Stimulated activated CD8-positive, alpha-beta memory T cell treated with anti-CD3 and anti-CD28 coated beads, Interleukin-15, amount 100 ng/mL, for 24 hours (primary cell): ENCODE data around the gene PMIS2.
"Not testable (repeated sequence)": the region's sequence is repeated elsewhere in the genome, so short reads cannot be mapped to it uniquely, and the experiment has no call there.

ENCODE experiments used
- DNase-seq: peaks from one replicate; pipeline ENCODE4 v3.0.0-alpha.2; 2020; ENCODE audit warnings: low read depth

Gene PMIS2

GRCh38 chr19:35595026-35595425, 9.1 kb downstream of the PMIS2 start:
- not testable (repeated sequence) for DNase-seq

GRCh38 chr19:35595928-35596327, 10.0 kb downstream of the PMIS2 start:
- DNase-seq: no peak

- DNase-seq: no peak
Observed at GRCh38 chr19:35596366-35596999, 10.5 kb downstream of the PMIS2 start.

GRCh38 chr19:35601971-35602370, 16.0 kb downstream of the PMIS2 start:
- DNase-seq: no peak

- DNase-seq: not testable (repeated sequence)
Observed at GRCh38 chr19:35604436-35604835, 18.5 kb downstream of the PMIS2 start.

- not testable (repeated sequence) for DNase-seq
Observed at GRCh38 chr19:35607170-35607569, 21.2 kb downstream of the PMIS2 start.

- no peak for DNase-seq
Observed at GRCh38 chr19:35607661-35608060, 21.7 kb downstream of the PMIS2 start.

- DNase-seq: no peak
Observed at GRCh38 chr19:35608251-35608650, 22.3 kb downstream of the PMIS2 start.

- no peak for DNase-seq
Observed at GRCh38 chr19:35609851-35610353, 23.9 kb downstream of the PMIS2 start.

- no peak for DNase-seq
Observed at GRCh38 chr19:35612224-35612558, 26.2 kb downstream of the PMIS2 start.

GRCh38 chr19:35612559-35613321, 26.8 kb downstream of the PMIS2 start, which contains the start of gene HAUS5:
Gene HAUS5, plus strand, starts transcription at chr19:35612735. Its CDS starts 60 bp downstream, at chr19:35612795.
- peak; percentile 98 for DNase-seq

GRCh38 chr19:35613574-35613973, 27.6 kb downstream of the PMIS2 start:
- no peak for DNase-seq

- DNase-seq: no peak
Observed at GRCh38 chr19:35615036-35615435, 29.1 kb downstream of the PMIS2 start.

GRCh38 chr19:35618857-35619256, 32.9 kb downstream of the PMIS2 start:
- no peak for DNase-seq

- DNase-seq: no peak
Observed at GRCh38 chr19:35619290-35619923, 33.4 kb downstream of the PMIS2 start.

- no peak for DNase-seq
Observed at GRCh38 chr19:35620001-35620400, 34.0 kb downstream of the PMIS2 start.

GRCh38 chr19:35621708-35622107, 35.7 kb downstream of the PMIS2 start:
- no peak for DNase-seq

GRCh38 chr19:35622750-35623149, 36.8 kb downstream of the PMIS2 start:
- no peak for DNase-seq

- no peak for DNase-seq
Observed at GRCh38 chr19:35623327-35624010, 37.5 kb downstream of the PMIS2 start.

GRCh38 chr19:35628264-35628564, 42.2 kb downstream of the PMIS2 start:
- DNase-seq: no peak

- peak; percentile 96 for DNase-seq
Observed at GRCh38 chr19:35628565-35629331, 42.8 kb downstream of the PMIS2 start, which contains the start of gene RBM42. Gene RBM42, plus strand, starts transcription at chr19:35629036. Its CDS starts 118 bp downstream, at chr19:35629154.

- no peak for DNase-seq
Observed at GRCh38 chr19:35629332-35629633, 43.3 kb downstream of the PMIS2 start.
